ENCODE measurements around the gene CLC. TPM values are rescaled to one million over a fixed set of nuclear protein-coding genes. Genes with fewer than 3 reads are reported as not detected.
"Not testable (repeated sequence)": the region's sequence is repeated elsewhere in the genome, so short reads cannot be mapped to it uniquely, and the experiment has no call there.

The CLC gene
- total RNA-seq (2014; rRNA removed; shearing (Covaris generic)), result not detected in 2 replicates

- no peak for DNase-seq (ENCODE audit: low spot score)
These were observed at the start of gene CLC for GRCh38 chr19:39737891-39738290. Gene CLC, minus strand, starts transcription at chr19:39738029. Its CDS starts 77 bp downstream, at chr19:39737952.

- no peak for DNase-seq (ENCODE audit: low spot score)
These were observed 43.1 kb upstream of the CLC start for GRCh38 chr19:39780894-39781293.

- no peak for DNase-seq (ENCODE audit: low spot score)
These were observed 40.9 kb upstream of the CLC start, which contains the start of gene LEUTX for GRCh38 chr19:39778763-39779162. Gene LEUTX, plus strand, starts transcription at chr19:39778854. Its CDS starts 67 bp downstream, at chr19:39778921.

DNA sequence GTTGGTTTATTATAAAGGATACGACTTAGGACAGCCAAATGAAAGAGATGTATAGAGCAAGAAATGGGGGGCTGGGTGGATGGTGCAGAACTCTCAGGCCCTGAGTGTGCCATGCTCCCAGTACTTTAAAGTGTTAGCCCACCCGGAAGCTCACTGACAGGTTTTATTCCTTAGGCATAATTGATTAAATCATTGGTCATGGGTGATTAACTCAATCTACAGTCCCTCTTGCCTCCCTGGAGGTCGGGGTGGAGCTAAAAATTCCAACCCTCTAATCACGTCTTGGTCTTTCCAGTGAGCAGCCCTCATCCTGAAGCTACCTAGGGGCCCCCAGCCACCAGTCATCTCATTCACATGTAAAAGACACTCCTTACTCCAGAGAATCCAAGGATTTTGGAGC lies 31.0 kb upstream of the CLC start:
- no peak for DNase-seq (ENCODE audit: low spot score)

GRCh38 chr19:39768334-39768733 lies 30.5 kb upstream of the CLC start:
- DNase-seq (ENCODE audit: low spot score), result no peak

DNA sequence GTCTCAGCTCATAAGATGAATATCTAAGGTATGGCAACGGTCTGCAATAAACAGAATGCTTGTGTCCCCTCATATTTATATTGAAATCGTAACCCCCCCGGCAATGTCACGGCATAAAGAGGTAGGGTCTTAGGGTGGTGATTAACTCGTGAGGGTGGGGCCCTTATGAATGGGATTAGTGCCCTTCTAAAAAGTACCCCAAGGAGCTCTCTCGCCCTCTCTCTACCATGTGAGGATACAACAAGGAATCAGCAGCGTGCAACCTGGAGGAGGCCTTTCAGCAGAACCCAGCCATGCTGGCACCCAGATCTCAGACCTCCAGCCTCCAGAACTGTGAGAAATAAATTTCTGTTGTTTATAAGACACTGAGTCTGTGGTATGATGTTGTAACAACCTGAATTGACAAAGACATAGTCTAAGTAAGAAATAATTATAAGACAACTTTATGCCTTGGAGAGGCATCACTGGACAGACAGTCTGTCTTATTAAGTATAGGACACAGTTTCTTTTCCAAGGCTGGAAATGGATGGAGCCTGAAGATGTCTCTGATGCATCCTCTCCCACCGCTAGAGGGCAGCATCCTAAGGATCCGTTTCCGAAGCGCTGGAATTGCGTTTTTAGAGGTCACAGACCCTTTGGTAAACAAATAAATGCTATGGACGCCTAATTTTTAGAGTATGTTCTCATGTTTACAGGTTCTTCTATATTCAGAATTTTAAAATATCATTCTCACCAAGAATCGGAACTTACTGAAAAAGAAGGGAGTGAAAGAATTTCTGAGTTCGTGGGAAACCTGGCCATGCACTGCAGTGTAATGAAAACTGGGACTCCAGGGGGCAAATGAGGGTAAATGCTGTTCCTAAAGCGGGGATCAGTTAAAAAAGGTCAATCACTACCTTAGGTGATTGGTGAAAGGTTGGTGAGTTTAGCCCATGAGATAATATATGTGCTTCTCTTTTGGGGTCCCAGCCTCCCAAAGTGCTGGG lies 27.6 kb upstream of the CLC start:
- DNase-seq (ENCODE audit: low spot score), result peak; percentile 26

DNA sequence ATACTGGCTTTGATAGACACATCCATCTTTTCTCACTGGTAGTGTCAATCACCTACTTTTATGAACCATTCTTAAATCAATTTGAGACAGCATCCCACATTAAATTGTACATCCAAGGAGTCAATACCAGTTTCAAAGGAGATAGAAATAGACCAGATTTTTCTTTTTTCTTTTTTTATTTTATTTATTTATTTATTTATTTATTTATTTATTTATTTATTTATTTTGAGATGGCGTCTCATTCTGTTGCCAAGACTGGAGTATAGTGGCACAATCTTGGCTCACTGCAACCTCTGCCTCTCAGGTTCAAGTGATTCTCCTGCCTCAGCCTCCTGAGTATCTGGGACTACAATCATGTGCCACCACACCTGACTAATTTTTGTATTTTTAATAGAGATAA lies 24.0 kb upstream of the CLC start:
- DNase-seq (ENCODE audit: low spot score), result not testable (repeated sequence)

DNA sequence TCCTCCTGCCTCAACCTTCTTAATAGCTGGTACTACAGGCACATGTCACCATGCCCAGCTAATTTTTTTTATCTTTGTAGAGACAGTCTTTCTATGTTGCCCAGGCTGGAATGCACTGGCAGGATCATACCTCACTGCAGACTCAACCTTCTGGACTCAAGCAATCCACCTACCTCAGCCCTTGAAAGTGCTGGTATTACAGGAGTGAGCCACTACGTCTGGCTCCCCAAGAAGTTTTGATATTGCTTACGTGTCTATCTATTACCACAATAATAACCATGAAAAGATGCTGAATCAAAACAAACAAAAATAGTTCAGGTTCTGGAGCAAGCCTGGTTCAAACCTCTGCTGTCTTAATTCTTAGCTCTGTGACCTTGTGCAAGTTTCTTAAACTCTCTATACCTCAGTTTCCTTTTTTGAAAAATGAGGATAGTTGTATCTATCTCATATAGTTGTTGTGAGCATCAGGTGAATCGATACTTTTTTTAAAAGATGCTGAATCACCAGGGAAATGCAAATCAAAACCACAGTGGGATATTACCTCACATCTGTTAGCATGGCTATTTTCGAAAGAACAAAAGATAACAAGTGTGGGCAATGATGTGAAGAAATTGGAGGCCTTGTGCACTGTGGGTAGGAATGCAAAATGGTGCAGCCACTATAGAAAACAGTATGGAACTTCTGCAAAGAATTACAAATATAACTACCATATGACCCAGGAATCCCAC lies 21.8 kb upstream of the CLC start:
- no peak for DNase-seq (ENCODE audit: low spot score)

DNA sequence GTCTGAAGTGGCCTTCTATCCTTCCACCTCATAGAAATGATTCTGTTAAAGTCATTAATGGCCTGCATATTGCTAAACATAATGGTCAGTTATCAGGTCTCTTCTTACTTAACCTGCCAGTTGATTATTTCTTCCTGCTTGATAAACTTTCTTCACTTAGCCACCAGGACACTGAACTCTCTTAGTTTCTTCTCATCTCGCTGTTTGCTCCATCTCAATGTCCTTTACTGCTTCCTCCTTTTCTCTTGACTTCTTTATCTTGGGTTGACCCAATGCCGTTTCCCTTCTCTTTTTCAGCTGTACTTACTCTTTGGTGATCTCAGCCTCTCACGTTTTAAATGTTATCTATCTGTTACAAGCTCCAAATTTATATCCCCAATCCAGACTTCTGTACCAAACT lies 17.1 kb upstream of the CLC start:
- DNase-seq (ENCODE audit: low spot score), result no peak

- no peak for DNase-seq (ENCODE audit: low spot score)
These were observed 16.7 kb upstream of the CLC start for GRCh38 chr19:39754544-39754943.

DNA sequence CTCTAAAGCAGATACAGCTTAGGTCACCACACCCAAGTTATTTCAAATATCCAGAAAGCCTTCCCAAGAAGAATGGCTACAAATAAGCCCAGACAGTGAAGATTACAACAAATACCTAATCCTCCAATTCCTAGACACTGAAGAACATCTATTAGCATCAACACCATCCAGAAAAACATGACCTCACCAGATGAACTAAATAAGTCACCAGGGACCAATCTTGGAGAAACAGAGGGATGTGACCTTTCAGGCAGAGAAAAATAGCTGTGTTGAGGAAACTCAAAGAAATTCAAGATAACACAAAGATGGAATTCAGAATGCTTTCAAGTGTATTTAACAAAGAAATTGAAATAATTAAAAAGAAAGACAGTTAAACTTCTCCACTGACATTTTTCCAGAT lies 15.0 kb upstream of the CLC start:
- no peak for DNase-seq (ENCODE audit: low spot score)

GRCh38 chr19:39752390-39752789 lies 14.6 kb upstream of the CLC start:
- DNase-seq (ENCODE audit: low spot score), result no peak

- DNase-seq (ENCODE audit: low spot score), result no peak
These were observed 12.2 kb upstream of the CLC start for GRCh38 chr19:39749981-39750380.

DNA sequence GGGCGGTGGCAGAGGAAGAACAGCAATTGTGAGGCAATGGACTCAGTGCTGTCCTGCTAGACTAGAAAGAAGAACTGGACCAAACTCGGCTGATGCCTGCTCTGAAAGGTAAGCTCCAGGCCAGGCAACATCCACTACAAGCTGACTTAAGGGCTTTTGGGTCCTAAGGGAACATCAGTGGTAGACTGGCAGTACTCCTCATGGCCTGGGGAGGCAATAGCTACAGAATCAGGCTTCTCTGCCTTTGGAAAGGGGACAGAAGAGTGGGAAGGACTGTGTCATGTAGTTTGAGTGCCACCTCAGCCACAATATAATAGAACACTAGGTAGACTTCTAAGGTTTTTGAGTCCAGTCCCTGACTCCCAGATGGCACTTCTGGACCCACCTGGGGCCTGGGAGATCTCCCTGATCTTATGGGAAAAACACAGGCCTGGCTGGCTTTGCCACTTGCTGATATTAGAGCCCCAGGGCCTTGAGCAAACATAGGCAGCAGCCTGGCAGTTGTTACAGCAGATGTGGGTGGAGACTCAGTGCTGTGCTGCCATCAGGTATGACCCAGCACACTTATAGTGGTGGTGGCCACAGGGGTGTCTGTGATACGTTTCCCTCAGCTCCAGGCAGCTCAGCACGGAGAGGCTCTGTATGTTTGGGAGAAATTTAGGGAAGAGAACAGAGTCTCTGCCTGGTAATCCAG lies 9.2 kb upstream of the CLC start:
- DNase-seq (ENCODE audit: low spot score), result no peak

- DNase-seq (ENCODE audit: low spot score), result no peak
These were observed 7.8 kb upstream of the CLC start for GRCh38 chr19:39745643-39746042.

- no peak for DNase-seq (ENCODE audit: low spot score)
These were observed 2.6 kb upstream of the CLC start for GRCh38 chr19:39740395-39740794.

DNA sequence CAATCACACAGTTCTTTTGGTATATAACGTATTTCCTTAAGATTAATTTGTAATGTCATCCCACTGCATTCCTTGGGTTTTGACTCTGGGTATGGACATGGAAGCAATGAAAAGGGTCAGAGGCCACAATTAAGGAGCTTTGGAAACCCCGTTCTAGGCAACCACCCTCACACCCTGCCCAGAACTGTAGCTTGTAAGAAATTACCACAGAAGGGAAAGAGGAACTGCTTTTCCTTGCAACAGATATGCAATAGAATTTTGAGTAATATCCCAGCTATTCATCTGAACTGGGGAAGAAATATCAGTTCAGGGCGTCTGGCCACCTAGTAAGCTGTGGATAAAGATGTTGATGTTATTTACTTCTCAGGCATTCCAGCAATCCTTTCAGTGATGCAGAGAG lies 985 bp upstream of the CLC start:
- no peak for DNase-seq (ENCODE audit: low spot score)

GRCh38 chr19:39737351-39737750 lies 478 bp downstream of the CLC start:
- DNase-seq (ENCODE audit: low spot score), result no peak

- DNase-seq (ENCODE audit: low spot score), result no peak
These were observed 1.7 kb downstream of the CLC start for GRCh38 chr19:39736088-39736487.

DNA sequence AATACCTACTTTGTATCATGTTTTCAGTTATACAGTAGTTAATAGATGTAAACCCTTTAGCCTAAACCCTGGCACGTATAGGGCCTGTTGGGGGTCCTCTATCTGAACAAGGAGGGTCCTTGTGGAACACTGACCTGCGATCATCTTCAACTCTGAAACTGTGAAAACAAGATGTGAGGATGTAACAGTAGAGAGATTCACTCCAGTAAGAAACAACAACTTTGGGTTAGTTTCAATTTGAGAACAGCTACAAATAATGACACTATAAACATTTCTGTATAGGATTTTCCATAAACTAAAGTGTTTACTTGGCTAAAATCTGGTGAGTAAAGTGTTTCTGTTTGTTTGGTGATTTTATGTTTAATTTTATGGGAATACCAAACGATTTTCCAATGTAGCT lies 2.1 kb downstream of the CLC start:
- no peak for DNase-seq (ENCODE audit: low spot score)

DNA sequence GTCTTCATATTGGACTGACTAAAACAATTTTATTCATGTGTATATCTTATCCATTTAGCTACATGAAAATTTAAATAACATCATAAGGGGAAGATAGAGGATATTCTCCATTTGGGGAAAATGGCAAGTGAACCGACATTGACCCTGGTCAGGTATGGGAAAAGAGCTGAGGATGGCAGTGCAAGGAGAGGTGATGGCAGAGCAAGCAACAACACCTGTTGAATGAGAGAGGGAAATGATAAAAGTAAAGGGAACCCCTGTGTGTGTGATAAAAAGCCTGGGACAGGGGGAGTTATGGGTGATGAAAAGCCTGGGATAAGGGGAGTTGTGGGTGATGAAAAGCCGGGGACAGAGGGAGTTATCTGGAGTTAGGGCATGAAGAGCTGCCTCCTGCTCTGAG lies 4.0 kb downstream of the CLC start:
- DNase-seq (ENCODE audit: low spot score), result no peak

DNA sequence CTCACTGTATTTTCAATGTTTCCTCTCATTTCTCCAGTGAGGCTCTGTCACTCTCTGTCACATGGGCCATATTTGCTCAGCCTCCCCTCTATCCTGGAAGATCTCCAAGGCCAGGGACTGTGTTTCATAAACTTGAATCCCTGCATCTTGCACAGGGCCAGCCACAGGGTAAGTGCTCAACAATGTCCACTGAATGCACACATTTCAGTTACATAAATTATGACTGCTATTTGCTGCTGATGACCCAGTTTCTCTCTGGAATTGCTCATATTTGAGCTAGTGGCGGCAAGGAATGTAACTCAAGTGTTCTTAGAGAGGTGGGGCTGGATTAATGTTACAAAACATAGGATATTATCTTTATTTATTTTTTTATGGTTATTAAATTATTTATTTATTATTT lies 6.1 kb downstream of the CLC start:
- no peak for DNase-seq (ENCODE audit: low spot score)
